Ramos (cell line): Measurements from ENCODE around the gene CLCN2.

Experiments
- in situ Hi-C: fragments of 300-500 bp; cut with MboI; formaldehyde crosslinking; loops from one replicate; pipeline ENCODE4 v1.14.3; 2022; ENCODE audit warnings: low sequenced_read_pairs; ENCODE audit not compliant: unreplicated experiment

CLCN2 gene

DNA sequence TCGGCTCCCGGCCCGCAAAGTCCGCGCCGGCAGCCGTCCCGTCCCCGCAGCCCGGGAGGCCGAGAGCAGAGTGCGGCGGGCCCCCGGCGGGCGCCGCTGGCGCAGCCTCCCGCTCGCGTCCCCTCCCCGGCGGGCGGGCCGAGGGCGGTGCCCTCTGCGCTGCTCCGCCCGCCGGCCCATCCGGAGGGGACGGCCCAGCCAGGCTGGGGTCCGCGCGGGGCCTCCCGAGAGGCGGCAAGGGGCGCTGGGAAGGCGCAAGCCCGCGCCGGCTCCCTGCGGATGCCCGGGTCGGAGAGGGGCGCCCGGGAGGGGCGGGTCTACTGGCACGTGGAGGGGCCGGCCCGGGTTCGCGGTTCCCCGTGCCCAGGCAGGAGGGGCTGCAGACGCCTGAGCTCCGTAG lies at the start of gene CLCN2, which contains the start of gene POLR2H:
TSS of gene CLCN2 (minus strand) at position 74 of the 400 bp plus-strand sequence. CDS start 126 bp downstream, outside the sequence.
TSS of gene POLR2H (plus strand) at position 179 of the 400 bp plus-strand sequence. CDS start 1,783 bp downstream, outside the sequence.
- in situ Hi-C loops: no loop called here

DNA sequence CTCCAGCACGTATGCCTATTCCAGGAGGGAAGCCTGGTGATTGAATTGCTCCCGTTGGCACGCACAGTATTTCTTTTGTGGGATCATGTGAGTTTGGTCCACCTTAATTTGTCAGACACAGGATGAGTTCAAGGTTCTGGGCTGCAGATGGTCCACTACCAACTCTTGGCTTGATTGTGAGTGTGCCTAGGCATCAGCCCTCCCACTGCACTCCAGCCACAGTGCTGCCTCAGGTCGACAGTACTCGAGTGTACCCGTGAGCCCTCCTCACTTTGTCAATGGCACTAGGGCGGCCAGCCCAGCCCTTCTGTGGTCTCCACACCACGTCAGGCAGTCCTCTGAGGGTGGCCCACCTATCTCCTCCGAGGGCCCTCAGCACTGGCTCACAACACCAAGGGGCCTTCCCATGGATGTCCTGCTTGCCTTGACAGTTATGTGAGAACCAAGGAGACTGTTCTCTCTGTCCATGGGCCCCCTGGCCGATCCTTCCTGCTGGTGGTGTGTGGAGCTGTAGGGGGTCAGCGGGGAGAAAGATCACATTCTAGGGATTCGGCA lies 48.6 kb upstream of the CLCN2 start:
- in situ Hi-C loops: no loop called here

DNA sequence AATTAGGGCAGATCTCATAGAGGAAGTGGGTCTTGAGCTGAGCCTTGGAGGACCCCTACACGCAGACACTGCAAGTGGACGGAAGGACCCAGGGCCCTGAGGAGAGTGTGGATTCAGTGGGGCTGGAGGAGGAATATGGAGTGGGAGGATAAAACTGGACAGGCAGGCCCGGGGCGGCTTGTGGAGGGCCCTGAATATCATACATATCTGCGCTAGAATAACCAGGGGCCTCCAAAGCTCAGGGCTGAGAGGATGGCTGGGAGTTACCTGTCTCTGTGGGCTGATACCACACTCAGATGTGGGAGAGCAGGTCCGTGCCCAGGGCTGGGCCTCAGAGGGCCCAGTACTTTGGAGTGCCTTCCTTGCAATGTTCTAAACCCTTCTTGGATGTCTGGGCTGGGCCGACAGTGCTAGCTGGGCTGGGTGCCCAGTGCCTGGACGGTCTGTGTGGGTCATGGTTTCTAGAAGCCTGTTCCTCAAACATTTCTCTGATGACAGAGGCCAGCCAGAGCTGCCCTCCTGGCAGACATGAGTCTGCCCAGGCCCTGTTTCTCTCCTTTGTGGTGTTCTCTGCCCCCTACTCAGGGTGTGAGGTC lies 48.0 kb upstream of the CLCN2 start:
- in situ Hi-C loops: no loop called here

DNA sequence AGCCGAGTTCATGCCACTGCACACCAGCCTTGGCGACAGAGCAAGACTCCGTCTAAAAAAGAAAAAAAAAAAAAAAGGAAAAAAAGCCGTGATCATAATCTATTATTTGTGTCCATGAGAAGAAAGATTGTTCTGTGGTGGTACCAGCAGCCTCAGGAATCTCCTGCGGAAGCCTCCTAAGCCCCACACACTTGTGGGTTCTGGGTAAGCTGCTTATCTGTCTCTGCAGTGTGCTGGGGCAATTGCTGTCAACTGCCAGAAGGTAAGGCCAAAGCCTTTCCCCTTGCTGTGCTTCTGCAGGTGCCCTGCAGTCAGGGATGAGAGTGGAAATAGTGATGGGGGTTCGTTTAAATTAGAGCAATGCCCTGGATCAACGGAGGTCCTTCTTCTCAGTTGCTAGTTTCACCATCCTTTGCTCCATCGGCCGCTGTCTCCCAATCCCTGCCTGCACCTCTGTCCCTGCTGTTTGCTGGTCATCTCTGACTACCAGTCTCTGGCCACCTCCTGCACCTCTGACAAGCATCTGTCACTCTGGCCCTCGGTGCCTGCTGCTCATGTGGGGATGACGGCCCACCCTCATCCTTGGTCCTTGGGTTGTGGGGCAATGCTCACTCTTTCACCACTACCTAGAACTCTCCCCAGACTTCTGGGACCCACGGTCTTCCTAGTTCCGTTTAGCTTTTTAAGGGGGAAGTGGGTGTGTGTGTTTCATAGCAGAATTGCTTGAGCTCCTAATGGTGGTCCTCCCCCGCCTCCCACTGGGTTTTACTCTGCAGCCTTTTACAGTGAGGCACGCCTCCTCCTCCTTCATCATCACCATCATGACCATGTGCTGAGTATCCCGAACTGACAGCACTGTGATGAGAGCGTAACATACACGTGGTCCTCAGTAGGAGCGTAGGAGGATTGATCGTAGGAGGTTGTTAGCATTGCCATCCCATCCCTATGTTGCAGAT lies 43.9 kb upstream of the CLCN2 start:
- in situ Hi-C loops: no loop called here

DNA sequence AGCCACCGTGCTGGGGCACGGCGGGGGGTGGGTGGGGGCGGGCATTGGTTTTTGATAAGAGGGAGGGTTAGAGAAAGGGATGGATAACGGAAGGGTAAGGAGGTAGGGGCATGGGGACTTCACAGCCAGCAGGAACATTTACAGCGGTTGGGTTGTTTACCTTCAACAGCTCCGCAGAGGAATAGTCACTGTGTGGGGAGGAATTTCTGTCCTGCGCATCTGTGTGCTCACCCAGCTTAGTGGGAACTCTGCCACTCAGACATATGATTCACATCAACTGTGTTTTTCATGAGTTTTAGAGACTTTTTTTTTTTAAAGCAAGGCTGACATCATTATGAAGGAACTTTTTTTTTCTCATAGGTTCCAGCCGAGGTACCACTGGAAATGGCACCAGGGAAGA lies 38.0 kb upstream of the CLCN2 start:
- in situ Hi-C loops: no loop called here

DNA sequence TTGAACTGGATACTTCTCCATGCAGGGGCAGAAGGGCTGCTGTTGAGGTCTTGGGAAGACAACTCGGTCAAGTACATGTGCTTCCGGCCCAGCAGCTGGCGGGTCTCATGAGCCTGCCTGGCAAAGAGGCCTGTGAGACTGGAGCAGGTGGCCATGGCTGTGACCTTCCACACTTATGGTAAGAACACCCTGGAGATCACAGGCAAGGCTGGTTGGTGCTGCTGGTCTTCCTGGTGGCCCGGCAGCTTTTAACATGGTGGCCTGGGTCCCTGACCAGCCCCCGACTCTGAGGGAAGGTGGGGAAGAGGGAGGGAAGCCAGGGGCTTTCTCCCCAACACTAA lies 33.9 kb upstream of the CLCN2 start:
- in situ Hi-C loops: no loop called here

DNA sequence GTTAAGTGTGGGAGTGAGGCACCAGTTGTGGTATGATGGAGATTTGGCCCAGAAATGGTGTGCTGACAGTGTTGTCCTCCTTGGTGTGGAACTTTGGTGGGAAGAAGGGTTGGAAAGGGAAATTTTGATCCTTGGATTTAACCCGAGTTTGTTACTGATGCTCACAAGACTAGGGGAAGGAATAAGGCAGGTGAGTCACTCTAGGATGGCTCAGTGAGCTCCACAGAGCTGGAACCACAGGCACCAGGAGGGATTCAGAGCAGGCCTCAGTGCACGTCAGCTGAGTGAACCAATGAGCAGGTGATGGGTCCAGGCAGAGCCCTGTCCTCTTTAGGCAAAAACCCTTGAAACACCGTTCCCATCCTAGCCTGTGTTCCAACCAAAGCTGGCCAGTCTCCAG lies 29.9 kb upstream of the CLCN2 start:
- in situ Hi-C loops: no loop called here

DNA sequence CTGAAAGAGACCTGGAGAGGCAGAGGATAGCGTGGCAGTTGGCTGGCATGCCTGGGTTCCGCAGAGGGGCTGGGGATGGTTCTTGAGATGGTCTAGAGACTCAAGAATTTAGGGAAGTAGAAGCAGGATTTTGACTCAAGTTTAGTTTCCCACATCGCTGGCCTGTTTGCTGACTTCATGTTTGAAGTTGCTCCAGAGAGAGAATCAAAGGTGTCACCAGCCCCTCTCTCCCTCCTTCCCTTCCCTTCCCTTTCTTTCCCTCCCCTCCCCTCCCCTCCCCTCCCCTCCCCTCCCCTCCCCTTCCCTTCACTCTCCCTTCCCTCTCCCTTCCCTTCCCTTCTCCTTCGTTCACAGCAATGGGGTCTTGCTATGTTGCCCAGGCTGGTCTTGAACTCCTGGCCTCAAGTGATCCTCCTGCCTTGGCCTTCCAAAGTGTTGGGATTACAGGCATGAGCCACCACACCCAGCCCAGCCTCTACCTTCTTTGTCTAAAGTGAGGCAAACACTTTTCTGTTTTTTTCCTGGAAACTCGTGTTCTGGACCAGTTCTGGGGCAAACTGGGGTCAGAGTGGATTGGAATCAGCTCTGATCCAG lies 28.6 kb upstream of the CLCN2 start:
- in situ Hi-C loops: no loop called here

DNA sequence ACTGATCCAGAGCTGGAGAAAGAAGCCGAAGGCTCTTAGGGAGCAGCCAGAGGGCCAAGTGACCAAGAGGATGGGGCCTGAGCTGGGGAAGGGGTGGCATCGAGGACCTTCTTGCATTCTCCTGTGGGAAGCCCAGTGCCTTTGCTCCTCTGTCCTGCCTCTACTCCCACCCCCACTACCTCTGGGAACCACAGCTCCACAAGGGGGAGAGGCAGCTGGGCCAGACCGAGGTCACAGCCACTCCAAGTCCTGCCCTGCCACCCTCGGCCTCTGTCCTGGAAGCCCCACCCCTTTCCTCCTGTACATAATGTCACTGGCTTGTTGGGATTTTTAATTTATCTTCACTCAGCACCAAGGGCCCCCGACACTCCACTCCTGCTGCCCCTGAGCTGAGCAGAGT lies 28.0 kb upstream of the CLCN2 start:
- in situ Hi-C loops: no loop called here

DNA sequence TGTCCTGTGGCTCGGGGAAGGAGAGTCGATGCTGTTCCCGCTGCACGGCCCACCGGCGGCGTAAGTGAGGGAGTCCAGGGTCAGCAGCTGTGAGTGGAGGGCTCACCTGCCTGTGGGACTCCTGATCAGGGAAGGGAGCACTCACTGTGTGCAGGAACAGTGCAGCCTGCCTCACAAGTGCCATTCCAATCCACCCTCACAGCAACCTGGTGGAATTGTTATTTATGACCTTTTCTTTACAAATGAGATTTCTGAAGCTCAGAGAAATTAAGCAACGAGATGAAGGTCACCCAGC lies 27.5 kb upstream of the CLCN2 start:
- in situ Hi-C loops: no loop called here

DNA sequence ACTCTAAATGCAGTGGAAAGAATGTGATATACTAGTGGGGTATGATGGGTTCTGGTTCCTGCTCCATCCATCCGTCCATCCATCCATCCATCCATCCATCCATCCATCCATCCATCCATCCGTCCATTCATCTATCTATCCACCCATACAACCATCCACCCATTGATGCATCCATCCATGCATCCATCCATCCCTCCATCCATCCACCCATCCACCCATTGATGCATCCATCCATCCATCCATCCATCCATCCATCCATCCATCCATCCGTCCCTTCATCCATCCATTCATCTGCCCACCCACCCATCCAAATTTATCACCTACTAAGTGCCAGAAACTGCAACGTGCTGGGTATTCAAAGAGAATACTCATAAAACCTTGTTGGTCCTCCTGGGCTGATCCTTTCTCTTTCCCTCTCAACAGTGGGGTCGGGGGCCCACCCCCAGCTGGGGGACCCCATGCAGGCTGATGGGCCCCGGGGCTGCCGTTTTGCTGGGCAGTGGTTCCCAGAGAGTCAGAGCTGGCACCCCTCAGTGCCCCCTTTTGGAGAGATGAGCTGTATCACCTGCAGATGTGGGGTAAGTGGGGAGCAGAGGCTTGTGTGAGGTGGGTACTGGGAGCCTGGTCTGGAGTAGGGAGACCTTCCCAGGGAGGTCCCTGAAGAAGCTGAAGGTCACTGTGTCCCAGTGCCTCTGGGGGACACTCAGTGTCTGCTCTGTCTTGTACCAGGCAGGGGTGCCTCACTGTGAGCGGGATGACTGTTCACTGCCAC lies 26.9 kb upstream of the CLCN2 start:
- in situ Hi-C loops: no loop called here

DNA sequence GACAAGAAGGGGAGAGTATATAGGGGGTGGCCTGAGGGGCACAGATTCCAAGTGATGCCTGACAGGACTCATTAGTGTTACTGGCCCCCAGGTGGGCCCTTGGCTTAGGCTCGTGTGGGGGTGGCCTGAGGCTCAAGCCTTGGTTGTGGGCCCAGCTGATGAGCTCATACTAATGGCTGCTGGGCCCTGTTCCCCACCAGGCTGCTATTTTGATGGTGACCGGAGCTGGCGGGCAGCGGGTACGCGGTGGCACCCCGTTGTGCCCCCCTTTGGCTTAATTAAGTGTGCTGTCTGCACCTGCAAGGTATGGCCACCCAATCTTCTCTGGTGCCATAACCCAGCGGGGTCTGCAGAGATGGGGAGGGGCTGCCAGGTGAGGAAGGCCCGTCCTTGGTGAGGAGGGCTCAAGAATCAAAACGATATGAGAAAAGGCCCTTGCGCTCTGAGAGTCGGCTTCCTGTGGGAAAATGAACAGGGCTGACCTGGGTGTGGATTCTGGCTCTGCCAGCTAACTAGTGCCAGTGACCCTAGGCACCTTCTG lies 25.8 kb upstream of the CLCN2 start:
- in situ Hi-C loops: no loop called here

DNA sequence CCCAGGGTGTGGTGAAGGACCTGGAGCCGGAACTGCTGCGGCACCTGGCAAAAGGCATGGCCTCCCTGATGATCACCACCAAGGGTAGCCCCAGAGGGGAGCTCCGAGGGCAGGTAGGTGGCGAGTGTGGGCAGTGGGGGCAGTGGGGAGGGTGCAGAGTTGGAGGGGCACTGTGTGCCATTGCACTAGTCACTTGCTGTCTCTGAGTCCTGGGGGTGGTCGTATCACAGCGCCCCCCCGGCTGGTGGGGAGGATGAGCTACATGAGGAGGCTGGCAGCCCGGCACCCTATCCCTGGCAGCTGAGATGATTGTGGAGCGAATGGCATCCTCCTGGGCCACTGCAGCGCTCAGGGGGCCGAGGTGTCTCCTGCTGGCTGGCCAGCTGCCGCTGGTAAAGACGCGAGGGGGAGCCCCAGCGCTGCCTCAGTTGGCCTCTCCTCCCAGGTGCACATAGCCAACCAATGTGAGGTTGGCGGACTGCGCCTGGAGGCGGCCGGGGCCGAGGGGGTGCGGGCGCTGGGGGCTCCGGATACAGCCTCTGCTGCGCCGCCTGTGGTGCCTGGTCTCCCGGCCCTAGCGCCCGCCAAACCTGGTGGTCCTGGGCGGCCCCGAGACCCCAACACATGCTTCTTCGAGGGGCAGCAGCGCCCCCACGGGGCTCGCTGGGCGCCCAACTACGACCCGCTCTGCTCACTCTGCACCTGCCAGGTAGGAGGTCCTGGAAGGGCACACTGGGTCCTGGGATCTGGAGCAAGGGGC lies 24.8 kb upstream of the CLCN2 start:
- in situ Hi-C loops: no loop called here

DNA sequence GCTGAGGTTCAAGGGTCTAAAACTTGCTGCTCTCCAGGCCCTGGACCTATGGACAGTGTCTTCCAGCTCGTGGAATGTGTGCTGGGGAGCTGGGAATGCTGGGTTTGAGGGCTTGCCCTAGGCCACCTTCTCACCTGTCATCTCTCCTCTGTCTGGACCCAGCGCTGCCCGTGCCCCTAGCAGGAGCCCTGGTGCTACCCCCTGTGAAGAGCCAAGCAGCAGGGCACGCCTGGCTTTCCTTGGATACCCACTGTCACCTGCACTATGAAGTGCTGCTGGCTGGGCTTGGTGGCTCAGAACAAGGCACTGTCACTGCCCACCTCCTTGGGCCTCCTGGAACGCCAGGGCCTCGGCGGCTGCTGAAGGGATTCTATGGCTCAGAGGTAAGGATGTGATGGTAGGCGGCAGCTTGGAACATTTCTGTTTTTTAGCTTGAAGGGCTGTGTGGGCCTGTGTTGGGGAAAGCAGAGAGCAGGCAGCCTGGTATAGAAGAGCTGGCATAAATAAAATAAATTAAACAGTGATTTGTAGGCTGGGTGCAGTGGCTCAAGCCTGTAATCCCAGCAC lies 23.5 kb upstream of the CLCN2 start:
- in situ Hi-C loops: no loop called here

DNA sequence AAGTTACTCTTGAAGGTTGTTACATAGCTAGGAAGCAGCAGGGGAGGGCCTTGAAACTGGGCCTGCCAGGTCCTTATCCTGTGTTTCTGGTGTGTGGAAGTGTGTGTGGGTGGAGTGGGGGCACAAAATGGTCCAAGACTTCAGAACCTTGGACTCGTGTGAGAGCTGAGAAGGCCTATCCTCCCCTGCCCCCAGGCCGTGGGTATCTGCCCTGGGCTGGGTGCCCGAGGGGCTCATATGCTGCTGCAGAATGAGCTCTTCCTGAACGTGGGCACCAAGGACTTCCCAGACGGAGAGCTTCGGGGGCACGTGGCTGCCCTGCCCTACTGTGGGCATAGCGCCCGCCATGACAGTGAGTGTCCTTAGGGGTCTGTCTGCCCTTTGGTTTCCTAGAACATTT lies 22.9 kb upstream of the CLCN2 start:
- in situ Hi-C loops: no loop called here

DNA sequence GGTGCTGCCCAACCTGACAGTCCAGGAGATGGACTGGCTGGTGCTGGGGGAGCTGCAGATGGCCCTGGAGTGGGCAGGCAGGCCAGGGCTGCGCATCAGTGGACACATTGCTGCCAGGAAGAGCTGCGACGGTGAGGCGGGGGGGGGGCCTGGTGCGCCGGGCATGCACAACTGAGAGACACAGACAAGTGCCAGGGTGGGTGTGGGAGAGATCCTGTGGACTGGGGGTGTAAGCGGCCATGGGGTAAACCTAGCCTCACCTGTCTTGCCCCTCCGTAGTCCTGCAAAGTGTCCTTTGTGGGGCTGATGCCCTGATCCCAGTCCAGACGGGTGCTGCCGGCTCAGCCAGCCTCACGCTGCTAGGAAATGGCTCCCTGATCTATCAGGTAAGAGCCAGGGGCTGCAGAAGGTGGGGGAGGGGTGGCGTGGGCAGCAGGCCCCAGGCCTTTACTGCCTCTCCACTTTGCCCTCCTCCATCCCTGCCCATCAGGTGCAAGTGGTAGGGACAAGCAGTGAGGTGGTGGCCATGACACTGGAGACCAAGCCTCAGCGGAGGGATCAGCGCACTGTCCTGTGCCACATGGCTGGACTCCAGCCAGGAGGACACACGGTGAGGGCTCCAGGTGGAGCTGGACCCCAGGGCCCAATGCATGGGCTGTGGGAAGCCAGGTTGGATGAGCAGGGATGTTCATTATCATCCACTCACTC lies 21.8 kb upstream of the CLCN2 start:
- in situ Hi-C loops: no loop called here

DNA sequence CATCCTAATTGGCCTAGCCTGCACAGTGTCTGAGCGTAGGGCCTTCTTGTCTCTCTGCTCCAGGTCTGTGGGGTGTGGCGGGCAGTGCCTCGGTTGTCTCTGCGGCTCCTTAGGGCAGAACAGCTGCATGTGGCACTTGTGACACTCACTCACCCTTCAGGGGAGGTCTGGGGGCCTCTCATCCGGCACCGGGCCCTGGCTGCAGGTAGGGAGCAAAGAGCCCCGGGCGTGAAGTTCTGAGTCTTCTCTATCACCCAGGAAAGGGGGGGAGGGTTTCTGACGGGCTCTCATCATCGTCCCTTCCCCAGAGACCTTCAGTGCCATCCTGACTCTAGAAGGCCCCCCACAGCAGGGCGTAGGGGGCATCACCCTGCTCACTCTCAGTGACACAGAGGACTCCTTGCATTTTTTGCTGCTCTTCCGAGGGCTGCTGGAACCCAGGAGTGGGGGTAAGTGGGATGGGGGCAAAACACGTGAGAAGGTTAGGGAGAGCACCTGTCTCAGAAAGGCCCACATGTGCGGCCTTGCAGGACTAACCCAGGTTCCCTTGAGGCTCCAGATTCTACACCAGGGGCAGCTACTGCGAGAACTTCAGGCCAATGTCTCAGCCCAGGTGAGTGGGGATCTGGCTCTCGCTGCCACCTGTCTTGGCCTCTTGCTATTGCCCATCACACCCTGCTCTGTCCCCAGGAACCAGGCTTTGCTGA lies 21.1 kb upstream of the CLCN2 start:
- in situ Hi-C loops: no loop called here
